Limb (tissue), 2 donors: ENCODE data around the gene ALX4.

ENCODE experiments used
- DNase-seq, 2 donors: peaks; one replicate each; pipeline ENCODE4 v3.0.0-alpha.2; 2016; ENCODE audit errors: extremely low spot score in 2 of 2

The ALX4 gene

DNA sequence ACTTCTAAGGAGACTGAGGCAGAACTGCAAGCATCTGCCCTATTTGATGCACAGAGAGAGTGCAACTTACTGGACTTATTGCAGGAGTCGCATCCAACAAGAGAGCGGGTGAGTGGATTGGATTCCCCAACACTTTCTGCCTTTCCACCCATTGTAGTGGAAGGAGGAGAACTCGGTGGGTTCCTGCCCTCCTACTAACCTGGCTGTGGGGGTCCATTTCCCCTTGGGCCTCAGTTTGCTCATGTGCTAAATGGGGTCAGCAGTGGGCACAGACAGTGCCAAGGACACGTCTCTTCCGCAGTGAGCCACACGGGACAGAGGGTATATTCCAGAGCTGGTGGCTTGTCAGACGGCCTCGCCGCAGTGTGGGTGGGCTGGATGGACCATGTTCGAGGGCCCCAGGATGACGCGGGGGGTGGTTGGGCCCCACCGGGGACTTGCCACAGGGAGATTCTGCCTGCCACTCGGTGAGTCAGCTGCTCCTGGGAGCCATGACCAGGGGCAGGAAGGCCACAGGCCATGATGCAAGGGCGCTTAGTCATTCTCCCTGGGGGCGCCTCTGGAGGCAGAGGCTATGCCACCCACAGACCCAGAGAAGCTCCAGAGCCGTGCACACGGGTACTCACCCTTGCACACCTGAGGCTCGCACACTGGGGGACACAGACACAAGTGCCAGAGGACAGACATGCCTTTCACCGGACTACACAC lies 8.2 kb downstream of the ALX4 start:
- no peak for DNase-seq

DNA sequence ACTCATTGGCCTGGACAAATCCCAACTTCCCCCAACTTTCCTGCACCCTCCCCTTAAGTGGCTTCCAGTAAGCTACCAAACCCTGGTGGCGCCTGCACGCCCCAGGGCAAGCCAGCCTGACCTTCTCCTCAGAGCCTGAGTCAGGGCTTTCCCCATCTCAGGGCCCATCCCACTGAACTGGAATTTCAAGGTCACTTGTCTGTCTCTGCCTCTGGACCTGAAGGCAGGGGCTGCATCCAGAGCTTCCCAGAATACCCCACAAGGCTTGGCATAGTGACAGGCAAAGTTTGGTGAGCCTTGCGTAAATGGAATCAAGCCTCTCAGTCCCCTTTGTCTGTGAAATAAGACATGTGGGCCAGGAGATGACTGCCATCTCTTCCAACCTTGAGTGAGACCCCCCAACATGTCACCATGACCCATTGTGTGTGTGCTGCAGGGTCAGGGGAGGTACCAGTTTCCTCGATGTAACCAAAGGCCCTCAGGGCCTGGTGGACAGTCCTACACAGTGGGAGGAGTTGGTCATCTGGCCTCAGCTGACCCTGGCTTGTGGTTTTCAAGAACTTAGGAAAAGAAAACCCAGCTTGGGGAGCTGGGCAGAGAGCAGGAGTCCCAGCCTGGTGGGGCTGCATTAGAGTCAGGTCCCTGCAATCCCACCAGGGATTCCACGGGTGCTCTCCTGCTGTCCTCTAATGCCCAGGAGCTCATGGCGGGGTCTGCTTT lies 8.9 kb downstream of the ALX4 start:
- no peak for DNase-seq

DNA sequence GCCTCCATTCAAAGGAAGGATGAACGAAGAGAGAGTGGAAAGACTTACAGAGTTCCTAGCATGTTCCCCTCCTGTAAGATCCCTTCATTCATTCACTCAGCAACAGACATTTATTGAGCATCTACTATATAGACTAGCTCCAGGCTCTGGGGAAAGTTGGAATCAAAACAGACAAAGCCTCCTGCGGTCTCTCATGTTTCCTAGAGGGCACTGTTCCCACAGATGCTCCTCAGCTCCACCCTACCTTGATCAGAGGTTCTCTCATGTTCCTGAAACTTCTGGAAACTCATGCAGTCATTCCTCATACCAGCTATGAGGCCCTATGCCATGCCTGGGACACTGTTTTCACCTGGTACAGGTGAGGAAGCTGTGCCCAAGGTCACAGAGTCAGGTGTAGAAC lies 11.1 kb downstream of the ALX4 start:
- DNase-seq: no peak

GRCh38 chr11:44290208-44290607 lies 19.7 kb downstream of the ALX4 start:
- no peak for DNase-seq

DNA sequence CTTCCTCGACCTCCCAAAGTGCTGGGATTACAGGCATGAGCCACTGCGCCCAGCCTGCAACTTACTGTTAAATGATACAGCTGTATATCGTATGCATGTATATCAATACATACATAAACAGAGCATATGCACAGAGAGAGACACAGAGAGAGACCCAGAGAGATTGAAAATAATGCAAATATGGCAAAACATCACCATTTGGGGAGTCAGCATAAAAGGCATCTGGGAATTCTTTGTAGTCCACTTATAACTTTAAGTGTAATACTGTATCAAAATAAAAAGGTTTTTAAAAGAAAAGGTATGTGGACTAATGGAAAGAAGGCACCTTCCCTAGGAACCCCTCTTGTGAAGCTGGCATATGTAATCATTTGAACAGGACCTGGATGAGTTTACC lies 21.8 kb downstream of the ALX4 start:
- no peak for DNase-seq

DNA sequence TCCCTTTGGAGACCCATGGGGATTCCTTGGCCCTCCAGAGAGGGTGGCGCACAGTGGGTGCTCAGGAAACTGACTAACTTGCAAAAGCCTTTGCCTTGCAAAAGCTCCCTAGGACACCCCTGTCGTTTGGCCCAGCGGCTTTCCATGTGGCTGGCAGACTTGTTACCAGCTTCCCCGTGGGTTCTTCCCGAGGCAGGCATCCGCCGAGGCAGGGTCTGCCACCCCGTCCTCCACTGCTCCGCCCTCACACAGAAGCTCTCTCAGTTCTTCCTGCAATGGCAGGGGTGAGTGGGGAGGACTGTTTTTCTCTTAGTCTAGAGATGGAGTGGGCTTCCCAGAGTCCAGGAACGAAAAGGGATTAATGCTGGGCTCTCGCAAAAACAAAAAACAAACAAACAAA lies 23.0 kb downstream of the ALX4 start:
- DNase-seq: no peak

DNA sequence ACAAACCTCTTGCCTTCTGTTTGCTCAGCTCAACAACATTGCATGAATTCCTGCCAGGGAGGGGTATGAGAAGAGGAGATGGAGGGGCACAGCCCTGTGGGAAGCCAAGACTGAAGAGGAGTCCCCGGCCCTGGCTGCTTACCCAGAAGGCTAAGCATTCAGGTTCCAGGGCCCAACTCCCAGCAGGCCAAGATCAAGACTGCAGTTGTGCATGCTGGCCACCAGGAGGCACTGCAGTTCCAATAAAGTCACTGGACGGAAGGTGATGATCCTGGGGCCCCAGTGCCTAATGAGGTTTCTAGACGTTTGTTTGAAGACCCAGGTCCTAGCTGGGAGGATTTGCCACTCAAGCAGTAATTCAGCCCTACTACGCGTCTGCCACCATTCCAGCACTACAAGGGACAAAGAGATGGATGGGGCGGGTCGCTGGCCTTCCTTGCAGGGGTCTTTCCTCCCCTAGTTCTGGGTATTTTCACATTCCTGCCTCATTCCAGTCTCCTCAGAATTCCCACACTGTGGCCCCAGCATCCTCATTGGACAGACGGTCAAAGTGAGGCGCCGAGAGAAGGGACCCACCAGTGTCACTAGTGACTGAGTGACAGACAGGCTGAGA lies 23.6 kb downstream of the ALX4 start:
- peak in 1 of 2 donors; percentile 67 for DNase-seq

DNA sequence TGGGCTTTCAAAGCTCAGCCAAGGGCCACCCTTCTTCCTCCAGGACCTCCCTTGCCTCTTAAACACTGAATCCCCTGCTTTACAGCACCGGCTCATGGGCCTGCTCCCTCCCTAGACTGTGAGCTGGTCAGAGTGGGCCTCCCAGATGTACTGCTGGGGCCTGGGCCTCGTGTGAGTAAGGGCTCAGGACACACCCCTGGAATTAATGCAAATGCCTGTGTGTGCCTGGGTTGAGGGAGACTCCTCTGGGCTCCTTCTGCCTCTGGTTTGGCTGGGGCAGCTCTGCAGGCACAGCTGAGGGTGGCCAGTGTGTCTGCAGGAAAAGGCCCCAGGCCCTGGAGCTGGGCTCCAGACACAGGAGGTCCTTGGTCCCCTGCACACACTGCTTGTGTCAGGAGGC lies 24.2 kb downstream of the ALX4 start:
- DNase-seq: no peak

- no peak for DNase-seq
Observed at GRCh38 chr11:44282620-44283019, 27.3 kb downstream of the ALX4 start.

GRCh38 chr11:44281151-44281550 lies 28.8 kb downstream of the ALX4 start:
- no peak for DNase-seq

GRCh38 chr11:44280257-44280656 lies 29.7 kb downstream of the ALX4 start:
- no peak for DNase-seq

DNA sequence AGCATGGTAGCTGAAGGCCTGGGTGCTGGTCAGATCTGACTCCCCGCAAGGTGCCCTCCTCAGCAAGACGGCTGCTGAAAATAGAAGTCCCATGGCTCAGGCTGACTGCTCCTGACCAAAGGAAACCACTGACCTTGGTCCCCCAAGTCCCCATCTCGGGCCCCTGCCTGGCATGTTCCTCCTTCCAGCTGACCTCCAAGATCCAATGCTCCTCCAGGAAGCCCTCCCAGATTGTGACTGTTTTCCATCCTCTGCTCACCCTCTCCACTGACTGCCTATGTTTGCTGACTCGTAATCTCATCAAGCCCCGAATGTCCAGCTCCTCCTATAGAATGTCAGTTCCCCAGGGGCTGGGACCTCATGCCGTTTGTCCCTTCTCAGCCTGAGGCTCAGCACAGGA lies 30.5 kb downstream of the ALX4 start:
- DNase-seq: no peak

GRCh38 chr11:44277196-44278090 lies 32.5 kb downstream of the ALX4 start:
- DNase-seq: no peak

- peak in 1 of 2 donors; percentile 19 for DNase-seq
Observed at GRCh38 chr11:44275961-44276550, 33.9 kb downstream of the ALX4 start.

- peak in 1 of 2 donors; percentile 3 for DNase-seq
Observed at GRCh38 chr11:44275241-44275640, 34.7 kb downstream of the ALX4 start.

DNA sequence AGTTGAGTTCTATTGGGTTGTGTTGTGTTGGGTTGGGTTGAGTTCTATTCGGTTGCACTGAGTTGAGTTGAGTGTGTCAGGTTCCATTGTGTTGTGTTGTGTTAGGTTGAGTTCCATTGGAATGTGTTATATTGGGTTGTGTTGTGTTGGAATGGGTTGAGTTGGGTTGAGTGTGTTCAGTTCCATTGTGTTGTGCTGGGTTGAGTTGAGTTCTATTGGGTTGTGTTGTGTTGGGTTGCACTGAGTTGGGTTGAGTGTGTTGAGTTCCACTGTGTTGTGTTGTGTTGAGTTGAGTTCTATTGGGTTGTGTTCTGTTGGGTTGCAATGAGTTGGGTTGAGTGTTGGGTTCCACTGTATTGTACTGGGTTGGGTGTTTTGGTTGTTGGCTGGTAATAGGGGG lies 35.5 kb downstream of the ALX4 start:
- DNase-seq: no peak

GRCh38 chr11:44271286-44271685 lies 38.7 kb downstream of the ALX4 start:
- no peak for DNase-seq

GRCh38 chr11:44270403-44271273 lies 39.3 kb downstream of the ALX4 start:
- peak; percentile 40 to 61 for DNase-seq

- DNase-seq: peak in 1 of 2 donors; percentile 37
Observed at GRCh38 chr11:44269369-44270351, 40.3 kb downstream of the ALX4 start.
